NAMALWA (cell line): Measurements from ENCODE around the gene CAAP1.
"Not testable (repeated sequence)": the region's sequence is repeated elsewhere in the genome, so short reads cannot be mapped to it uniquely, and the experiment has no call there.

Experiments used
- DNase-seq: peaks from one replicate; pipeline ENCODE4 v3.0.0-alpha.2; 2015; ENCODE audit warnings: low spot score

The CAAP1 gene, protein sequence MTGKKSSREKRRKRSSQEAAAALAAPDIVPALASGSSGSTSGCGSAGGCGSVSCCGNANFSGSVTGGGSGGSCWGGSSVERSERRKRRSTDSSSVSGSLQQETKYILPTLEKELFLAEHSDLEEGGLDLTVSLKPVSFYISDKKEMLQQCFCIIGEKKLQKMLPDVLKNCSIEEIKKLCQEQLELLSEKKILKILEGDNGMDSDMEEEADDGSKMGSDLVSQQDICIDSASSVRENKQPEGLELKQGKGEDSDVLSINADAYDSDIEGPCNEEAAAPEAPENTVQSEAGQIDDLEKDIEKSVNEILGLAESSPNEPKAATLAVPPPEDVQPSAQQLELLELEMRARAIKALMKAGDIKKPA

DNA sequence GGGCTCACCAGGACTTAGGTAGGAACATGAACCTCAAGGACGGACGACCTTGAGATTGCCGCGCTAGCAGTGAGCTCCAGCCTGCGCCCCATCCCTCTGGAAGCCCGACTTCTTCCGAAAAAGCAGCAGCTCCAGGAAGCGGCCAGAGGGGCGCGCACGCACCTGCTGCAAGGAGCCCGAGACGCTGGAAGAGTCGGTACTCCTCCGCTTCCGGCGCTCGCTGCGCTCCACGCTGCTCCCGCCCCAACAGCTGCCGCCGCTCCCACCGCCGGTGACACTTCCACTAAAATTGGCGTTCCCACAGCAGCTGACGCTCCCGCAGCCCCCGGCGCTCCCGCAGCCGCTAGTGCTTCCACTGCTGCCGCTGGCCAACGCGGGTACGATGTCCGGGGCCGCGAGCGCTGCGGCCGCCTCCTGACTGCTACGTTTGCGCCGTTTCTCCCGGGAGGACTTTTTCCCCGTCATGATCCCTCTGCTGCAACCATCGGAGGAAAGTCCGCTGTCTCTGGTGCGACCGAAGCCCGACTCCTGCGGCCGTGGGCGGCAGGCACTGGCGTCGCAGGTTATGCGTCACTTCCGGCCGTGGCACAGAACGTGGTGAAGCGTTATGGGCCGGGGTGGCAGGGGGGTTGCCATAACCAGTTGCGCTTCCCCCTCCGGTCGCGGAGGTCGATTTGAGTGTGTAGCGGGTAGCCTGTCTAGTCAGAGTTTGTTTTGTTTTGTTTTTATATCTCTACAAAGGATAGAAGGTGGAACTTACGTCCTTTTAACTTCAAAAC, at the start of gene CAAP1:
TSS of gene CAAP1 (minus strand) at position 552 of the 779 bp plus-strand sequence. CDS start at position 465, 87 bp downstream.
- peak; percentile 96 for DNase-seq

DNA sequence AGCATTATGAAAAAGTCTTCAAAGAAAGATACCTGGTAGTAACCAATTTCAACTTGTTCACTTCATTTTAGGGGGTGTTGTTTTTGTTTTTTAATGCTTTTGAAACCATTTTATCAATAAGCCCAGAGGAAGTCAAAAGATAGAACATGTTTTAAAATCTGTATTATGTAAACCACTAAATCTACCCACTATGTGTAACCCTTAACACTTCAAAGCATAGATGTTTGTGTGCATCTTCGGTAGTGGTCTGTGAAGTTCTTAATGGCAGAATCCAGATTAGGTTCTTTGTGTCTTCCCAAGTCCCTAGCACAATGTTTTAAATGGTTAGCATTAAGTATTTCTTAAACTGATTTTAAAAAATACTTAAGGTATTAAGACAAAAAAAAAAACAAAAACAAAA, 48.2 kb upstream of the CAAP1 start:
- DNase-seq = no peak

DNA sequence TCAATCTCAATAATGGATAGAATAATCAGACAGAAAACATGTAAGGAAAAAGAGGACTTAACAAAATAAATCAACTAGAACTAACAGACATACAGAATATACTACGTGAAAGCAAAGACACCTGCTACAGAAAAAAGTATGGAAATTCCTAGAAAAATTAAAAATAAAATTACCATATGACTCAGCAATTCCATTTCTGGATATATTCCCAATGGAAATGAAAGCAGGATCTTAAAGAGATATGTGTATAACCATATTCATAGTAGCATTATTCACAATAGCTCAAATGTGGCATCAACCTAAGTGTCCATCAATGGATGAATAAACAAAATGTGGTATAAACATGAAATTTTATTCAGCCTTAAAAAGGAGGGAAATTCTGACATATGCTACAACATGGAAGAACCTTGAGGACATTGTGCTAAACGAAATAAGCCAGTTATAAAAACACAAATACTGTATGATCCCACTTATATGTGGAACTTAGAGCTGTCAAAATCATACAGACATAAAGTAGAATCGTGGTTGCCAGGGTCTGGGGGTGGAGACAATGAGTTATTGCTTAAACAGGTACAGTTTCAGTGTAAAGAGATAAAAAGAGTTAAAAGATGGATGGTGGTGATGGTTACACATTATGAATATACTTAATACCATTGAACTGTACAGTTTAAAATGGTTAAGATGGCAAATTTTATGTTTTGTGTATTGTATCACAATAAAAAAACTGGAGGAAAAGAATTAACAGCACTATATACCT, 47.5 kb upstream of the CAAP1 start:
- no peak for DNase-seq

DNA sequence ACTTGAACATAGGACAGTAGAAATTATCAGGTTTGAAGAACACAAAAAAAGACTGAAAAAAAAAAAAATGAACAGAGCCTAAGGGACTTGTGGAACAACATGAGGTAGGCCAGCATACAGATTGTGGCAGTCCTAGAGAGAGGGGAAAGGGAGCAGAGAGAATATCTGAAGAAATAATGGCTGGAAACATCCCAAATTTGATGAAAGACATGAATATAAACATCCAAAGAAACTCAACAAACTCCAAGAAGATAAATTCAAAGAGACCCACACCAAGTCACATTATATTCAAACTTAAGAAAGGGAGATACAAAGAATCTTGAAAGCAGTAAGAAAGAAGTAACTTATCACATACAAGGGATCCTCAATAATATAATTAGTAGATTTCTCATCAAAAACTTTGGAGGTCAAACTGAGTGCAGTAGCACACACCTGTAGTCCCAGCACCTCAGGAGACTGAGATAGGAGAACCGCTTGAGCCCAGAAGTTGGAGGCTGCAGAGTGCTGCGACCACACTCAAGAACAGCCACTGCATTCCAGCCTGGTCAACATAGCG, 45.3 kb upstream of the CAAP1 start:
- DNase-seq = no peak

DNA sequence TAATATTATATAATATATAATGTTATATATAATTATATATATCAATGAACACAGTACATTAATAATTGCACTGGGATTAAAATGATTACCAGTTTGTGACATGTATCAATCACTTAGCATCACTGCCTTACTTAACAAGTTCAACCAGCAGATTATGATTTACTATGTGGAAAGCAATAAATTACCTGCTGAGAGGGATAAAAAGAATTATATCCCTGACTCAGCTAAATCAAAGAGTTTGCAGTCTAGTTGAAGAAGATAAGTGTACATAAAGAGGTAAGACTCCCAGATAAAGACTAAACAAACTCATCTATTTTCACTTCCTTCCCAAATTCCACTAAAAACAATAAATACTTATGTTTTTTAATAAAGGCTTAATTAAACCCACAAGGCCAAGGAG, 43.2 kb upstream of the CAAP1 start:
- no peak for DNase-seq

DNA sequence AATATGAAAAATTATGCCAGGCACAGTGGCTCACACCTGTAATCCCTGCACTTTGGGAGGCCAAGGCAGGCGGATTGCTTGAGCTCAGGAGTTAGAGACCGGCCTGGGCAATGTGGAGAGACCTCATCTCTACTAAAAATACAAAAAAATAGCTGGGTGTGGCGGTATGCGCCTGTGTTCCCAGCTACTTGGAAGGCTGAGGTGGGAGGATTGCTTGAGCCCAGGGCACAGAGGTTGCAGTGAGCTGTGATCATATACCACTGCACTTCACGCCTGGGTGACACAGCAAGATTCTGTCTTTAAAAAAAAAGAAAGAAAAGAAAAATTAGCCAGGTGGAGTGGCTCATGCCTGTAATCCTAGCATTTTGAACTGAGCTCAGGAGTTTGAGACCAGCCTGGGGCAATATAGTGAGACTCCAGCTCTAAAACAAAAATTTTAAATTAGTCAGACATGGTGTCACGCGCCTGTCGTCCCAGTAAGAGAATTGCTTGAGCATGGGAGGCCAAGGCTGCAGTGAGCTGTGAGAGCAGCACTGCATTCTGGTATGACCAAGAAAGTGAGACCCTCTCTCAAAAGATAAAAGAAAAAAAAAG, 36.4 kb upstream of the CAAP1 start:
- no peak for DNase-seq

DNA sequence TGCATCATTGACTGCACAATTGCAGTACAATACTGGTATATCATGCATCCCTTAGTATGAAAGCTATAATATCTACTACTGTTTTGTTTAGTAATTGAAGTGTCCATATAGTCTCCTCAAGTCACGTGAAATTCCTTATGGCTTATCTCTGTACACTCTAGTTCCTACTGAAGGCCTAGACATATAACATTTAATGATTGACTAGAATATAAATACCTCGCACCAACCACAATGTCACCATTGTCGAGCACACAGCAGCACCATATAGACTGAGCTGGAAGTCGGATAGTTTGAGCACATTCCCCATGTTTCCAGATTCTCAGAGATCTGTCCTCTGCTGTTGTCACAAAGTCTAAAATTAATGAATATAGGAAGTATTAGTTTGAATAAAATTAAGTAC, 33.0 kb upstream of the CAAP1 start:
- DNase-seq = no peak

DNA sequence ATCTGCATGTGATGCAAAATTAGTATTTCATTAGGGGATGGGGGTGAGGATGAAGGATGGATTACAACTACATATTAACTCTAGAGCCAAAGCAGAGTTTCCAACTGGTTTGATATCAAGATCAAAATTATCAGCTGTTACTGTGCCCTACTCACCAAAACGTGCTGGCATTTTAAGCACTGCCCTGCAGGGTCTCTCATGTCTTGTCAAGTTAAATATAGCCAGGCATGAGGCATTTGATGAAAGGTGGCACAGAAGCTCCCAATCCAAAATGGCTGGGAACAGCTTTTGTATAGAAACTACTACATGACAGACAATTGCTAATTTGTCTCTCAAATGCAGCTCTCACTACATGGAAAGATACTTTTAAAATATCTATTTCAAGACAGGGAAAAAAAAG, 27.1 kb upstream of the CAAP1 start:
- no peak for DNase-seq

DNA sequence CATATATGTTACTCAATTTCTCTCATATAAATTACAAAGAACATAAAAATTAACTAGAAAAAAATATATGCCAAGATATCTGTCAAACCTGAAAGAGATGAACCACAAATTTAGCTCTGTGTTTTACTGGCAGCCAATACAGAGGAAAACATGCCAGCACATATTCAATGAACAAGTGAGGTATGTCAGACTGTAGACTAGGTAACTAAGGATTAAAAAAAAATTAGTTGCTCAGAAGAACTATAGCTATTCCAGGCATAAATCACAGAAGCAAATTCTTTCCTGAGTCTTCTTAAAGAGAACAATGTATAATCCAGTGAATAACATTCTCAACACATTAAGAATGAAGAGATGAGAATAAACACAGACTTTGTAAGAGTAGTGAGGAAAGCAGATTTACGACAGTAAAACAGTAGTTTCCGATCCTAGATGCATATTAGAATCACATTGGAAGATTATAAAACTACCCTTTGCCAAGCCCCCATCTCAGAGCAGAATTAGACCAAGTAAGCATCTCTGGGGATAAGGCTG, 20.6 kb upstream of the CAAP1 start:
- DNase-seq = no peak

DNA sequence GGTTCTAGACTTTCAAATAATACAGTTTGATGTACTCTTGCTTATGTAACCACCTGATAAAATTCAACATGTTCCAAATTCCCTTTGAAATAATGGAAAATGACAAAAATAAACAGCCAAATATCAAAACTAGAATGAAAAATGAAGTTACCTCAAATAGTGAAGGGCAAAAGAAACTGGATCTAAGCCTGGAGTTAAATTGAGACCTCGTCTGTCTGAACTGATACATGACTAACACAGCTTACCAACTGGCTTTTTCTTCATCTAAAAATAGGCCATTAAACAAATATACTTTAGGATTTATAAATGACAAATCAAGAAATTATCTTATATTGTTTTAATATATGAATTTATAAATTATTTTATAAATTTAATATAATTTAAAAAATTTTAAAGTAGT, 12.1 kb upstream of the CAAP1 start:
- DNase-seq = no peak

DNA sequence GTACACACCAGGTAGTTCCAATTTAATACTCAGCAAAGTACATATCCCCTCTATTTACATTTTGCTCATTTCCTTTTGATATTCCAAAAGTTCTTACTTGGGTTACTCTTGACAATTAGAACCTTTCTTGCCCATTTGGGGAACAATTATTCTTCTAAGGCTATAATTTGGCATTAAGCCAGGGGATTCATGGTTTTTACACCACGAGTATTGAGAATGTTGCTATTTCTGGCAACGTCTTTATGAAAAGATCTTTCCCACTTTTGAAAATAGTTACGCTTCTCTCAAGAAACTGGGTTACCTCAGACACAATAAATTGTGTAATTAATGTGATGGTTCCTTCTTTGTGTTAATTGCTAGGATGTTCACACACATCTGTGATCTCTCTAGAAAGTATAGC, 11.5 kb upstream of the CAAP1 start:
- no peak for DNase-seq

DNA sequence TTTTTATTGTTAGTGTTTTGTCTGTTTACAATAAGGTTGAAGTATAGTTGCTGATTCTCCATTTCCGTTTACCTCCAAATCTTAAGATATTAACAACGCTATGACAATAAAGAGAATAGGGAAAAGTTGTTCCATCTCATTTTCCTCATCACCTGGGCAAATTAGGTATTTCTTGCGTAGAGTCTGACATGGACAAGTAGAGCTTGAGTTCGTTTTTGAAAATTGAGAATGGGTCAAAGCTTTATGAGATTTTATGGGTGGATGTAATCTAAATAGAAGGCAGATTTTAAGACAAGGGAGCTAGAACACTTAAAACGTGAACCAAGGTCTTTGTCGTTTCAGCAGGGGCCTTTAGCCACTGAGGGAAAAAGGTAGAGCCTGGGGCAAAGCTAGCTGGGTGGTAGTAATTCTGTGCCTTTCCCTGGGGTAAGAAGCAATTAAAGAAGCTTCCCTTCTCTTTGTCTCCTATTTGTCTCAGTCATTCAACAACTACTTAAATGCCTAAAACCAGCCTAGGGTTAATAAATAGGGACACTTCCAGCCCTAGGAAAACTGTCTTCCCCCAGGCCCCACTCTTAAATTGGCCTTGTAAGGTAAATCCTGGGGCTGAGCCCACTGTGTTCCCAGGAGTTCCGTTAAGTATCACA, 551 bp upstream of the CAAP1 start:
- DNase-seq = no peak

DNA sequence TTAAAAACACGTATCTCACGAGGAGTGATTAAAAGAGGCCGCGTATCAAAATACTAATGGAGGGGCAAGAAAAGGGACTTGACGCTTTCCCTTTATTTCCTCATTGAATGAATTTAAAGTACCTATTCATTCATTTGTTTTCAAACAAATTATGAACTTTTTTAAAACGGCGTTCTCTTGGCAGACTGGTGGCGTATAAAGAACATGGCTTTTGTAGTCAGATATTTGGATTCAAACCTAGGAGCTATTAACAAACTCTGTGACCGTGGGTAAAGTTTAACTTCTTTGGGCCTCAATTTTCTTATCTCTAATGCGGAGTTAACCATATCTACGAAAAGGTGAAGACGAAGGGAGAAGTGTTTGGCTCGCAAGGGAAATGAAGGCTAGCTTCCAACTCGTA, 876 bp downstream of the CAAP1 start:
- peak; percentile 49 for DNase-seq

DNA sequence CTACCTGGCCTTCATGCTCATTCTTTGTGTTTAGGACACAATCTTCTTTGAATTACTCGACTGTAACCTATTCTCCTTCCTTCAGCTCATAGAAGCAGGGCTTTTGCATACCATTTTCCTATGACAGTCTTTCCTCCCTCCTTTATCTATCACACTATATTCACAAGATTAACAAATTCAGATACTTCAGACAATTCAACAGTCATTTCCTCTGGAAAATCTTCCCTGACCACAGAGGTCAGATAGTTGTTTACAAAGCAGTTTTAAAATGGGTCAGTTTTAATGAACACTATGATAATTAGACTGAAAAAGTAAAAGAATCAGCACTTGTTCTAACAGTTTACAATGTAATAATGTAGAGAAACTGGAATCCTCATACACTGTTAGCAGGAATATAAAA, 4.3 kb downstream of the CAAP1 start:
- no peak for DNase-seq

DNA sequence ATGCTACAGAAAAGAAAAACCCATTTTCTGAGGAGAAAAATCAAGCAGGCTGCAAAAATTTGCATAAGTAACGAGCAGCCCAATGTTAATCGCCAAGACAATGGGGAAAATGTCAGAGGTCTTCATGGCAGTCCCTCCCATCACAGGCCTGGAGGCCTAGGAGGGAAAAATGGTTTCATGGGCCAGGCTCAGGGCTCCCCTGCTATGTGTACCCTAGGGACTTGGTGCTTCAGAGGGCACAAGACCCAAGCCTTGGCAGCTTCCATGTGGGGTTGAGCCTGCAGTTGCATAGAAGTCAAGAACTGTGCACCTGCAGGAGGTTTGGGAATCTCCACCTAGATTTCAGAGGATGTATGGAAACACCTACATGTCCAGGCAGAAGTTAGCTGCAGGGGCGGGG, 10.4 kb downstream of the CAAP1 start:
- DNase-seq = no peak

DNA sequence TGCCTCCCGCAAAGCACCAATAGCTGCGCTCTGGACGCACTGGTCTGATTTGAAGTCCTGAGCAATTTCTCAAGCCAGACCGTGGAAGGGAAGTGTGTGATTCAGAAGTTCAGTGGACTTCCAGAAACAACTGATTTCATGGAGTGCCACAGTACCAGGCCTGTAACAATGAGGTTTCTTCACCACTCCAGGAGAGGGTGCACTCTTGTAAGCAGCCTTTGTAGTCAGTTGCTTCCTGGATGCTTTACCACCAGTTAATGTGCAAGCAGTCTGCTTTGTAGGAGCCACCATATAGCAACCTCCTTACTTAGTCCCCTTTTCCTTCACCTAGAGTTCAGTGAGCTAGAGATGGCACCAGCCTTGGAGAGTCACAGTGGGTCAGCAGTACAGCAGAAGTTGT, 12.3 kb downstream of the CAAP1 start:
- no peak for DNase-seq

DNA sequence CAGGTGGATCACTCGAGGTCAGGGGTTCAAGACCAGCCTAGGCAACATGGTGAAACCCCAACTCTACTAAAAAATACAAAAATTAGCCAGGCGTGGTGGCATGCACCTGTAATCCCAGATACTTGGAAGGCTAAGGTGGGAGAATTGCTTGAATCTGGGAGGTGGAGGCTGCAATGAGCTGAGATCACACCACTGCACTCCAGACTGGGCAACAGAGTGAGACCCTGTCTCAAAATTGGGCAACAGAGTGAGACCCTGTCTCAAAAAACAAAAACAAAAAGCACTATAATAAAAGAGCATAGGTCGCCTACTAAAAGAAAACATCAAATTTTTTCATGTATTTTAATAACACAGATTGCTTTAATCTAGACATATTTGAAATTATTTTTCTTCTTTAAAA, 17.4 kb downstream of the CAAP1 start:
- DNase-seq = not testable (repeated sequence)

DNA sequence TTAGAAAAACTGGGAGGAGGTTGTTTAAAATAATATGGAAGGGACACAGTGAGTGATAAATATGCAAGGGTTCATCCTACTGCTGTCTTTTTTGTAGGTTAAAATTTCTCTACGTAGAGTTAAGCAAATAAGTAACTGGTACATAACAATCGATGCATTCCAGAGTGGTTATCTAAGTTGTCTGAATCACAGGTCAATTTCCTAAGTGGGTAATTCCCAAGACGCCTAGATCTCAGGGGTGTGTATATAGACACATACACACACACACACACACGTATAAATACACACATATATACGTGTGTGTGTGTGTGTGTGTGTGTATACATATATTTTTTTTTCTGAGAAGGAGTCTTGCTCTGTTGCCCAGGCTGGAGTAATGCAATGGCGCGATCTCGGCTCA, 22.3 kb downstream of the CAAP1 start:
- DNase-seq = no peak

DNA sequence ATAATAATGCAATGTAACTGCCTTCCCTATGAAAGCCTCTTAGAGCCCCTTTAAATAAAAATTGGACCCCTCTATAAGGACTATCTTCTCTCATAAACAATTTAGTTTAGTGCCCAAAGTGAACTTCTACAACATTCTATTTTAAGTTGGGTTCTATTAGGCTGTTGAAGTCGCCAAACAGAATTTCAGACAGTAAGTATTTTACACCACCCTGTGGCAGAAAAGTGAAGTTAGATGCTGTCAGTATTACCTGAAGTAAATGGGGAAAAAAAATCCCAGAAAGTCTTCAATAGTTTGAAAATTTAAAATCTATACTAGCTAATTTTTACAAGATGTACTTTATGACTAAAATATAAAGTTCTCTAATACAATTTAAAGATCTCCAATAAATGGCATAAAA, 29.5 kb downstream of the CAAP1 start:
- peak; percentile 29 for DNase-seq

DNA sequence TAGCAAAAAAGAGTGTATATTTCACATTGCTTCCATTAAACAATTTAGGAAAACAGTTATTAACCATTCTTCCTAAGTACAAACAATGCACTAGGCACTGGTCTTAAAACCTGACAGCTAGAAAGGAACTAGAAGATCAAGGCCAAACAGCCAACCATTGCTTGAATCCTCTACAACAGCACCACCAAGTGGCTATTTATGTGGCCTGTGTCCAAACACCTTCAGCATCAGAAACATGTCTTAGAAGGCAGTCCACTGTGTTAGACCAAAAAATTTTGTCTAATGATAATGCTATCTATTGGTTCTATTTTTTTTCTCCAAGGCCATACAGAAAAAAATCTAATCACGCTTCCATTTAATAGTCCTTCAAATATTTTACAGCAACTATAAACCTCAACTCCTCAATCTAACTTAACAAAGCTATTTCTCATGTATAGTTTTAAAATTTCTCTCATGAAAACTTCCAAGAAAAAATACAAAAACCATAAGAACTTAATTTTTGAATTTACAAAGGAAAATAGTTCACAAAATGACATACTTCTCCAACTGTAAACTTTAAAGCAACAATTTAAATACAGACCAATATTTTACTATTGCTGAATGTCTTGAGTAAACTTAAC, 36.1 kb downstream of the CAAP1 start:
- DNase-seq = peak; percentile 81

DNA sequence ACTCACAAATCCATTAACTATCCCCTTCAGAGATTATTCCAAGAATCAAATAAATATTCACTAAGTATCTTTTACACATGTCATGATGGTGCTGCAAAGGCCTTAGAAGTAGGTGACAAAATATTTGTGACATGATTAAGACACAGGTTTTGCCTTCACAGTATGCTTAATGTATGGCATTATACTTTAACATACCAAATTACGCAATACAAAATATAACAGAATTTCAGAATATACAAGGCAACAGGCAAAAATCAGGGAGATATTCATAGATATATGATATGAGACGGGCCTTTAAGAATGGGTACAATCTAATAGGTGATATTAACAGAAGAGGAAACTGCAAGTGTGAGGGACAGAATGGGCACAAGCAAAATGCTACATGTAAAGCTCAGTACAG, 41.6 kb downstream of the CAAP1 start:
- DNase-seq = no peak
